Activated CD4-positive, alpha-beta T cell treated with anti-CD3 and anti-CD28 coated beads, Interleukin-2, amount 50 U/mL, for 4 hours (primary cell): ENCODE results near the gene RSPH3.

Experiments used
- DNase-seq, 2 experiments: peaks; one replicate each; pipeline ENCODE4 v3.0.0-alpha.2; 2020

The RSPH3 gene

DNA sequence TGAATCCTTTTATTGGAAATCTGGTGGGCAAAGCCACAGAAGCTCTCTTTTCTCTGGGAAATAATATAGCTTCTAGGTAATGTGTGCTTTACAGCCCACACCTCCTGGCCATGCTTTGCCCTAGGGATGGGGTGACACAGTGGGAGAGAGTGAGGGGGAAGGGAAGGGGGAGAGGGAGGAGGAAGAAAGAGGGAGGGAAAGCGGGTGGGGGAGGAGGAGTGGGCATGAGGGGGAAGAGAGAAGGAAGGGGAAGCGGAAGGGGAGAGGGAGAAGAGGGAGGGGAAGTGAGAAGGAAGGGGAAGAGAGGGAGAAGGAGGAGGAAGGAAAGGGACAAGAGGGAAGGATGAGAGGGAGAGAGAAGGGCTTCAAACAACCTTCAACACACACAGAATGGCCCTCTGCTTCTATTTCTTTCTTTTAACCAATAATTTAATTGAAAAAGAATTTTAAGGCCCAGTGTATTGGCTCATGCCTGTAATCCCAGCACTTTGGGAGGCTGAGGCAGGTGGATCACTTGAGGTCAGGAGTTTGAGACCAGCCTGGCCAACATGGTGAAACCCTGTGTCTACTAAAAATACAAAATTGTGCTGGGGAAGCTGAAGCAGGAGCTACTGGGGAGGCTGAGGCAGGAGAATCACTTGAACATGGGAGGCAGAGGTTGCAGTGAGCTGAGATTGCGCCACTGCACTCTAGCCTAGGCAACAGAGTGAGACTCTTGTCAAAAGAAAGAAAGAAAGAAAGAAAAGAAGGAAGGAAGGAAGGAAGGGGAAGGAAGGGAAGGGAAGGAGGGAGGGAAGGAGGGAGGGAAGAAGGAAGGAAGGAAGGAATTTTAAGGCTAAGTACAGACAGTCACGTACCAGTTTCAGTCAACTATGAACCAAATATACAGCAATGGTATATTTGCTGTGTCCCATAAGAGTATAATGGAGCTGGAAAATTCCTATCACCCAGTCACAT lies 75.2 kb downstream of the RSPH3 start:
- no peak for DNase-seq

DNA sequence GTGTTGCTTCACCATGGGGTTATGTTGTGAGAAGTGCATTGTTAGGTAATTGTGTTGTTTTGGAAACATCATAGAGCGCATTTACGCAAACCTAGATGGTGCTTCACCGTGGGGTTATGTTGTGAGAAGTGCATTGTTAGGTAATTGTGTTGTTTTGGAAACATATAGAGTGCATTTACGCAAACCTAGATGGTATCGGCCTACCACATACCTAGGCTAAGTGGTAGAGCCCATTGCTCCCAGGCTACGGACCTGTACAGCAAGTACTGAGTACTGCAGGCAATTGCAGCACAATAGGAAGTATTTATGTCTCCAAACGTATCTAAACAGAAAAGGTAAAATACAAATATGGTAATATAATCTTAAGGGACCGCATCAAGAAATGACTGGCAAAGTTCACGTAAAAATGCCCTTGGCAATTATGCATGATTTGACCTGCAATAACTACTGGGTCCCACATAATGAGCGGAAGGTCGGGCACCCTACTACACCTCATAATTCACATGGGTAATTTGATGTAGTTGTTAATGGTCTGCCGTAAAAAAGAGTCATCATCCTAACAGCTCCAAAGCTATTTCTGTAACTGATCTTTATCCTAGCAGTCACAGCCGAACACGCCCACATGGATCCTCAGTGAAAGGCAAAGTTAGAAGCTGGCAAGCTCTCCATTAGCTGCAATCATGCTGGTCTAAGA lies 76.0 kb downstream of the RSPH3 start:
- DNase-seq = no peak
